HEK293 (cell line): ENCODE data around the gene ACSBG1.

ENCODE experiments used
- IKZF3 ChIP-seq: fragments of 450-650 bp; IDR thresholded peaks from 2 replicates; pipeline ENCODE4 v1.5.0; 2018; ENCODE audit warnings: missing biosample characterization, mild to moderate bottlenecking, missing genetic modification characterization, moderate library complexity
- OVOL3 ChIP-seq: fragments of 450-650 bp; formaldehyde crosslinking; IDR thresholded peaks from 2 replicates; pipeline ENCODE4 v1.5.1; 2016; ENCODE audit warnings: missing biosample characterization, missing genetic modification characterization
- TRIM28 ChIP-seq: IDR thresholded peaks from 2 replicates; pipeline ENCODE4 v1.6.1; 2011; ENCODE audit warnings: low read length, control low read depth, borderline replicate concordance
- ZBTB8A ChIP-seq: fragments of 450-650 bp; formaldehyde crosslinking; IDR thresholded peaks from 2 replicates; pipeline ENCODE4 v1.5.1; 2016; ENCODE audit warnings: missing biosample characterization, missing genetic modification characterization
- ZNF112 ChIP-seq: fragments of 450-650 bp; formaldehyde crosslinking; IDR thresholded peaks from 2 replicates; pipeline ENCODE4 v1.5.0; 2017; ENCODE audit warnings: missing biosample characterization, missing genetic modification characterization
- ZNF266 ChIP-seq: fragments of 450-650 bp; formaldehyde crosslinking; IDR thresholded peaks from 2 replicates; pipeline ENCODE4 v1.5.1; 2016; ENCODE audit warnings: missing biosample characterization, missing genetic modification characterization, low read depth
- ZNF394 ChIP-seq: fragments of 450-650 bp; formaldehyde crosslinking; IDR thresholded peaks from 2 replicates; pipeline ENCODE4 v1.5.1; 2016; ENCODE audit warnings: missing biosample characterization, missing genetic modification characterization, mild to moderate bottlenecking, moderate library complexity, borderline replicate concordance
- ZNF426 ChIP-seq: fragments of 450-650 bp; formaldehyde crosslinking; IDR thresholded peaks from 2 replicates; pipeline ENCODE4 v1.5.1; 2017; ENCODE audit warnings: missing biosample characterization, missing genetic modification characterization, mild to moderate bottlenecking, inconsistent platforms, moderate library complexity
- ZNF555 ChIP-seq: fragments of 450-650 bp; formaldehyde crosslinking; conservative IDR thresholded peaks from 2 replicates; pipeline ENCODE4 v1.5.1; 2017; ENCODE audit warnings: missing biosample characterization, mild to moderate bottlenecking, missing genetic modification characterization, inconsistent platforms
- ZNF560 ChIP-seq: fragments of 450-650 bp; formaldehyde crosslinking; IDR thresholded peaks from 2 replicates; pipeline ENCODE4 v1.5.1; 2017; ENCODE audit warnings: missing biosample characterization, missing genetic modification characterization, borderline replicate concordance
- ZNF623 ChIP-seq: fragments of 450-650 bp; formaldehyde crosslinking; IDR thresholded peaks from 2 replicates; pipeline ENCODE4 v1.5.1; 2016; ENCODE audit warnings: missing biosample characterization, missing genetic modification characterization
- TF ChIP-seq, protein P1 (sequence below): fragments of 450-650 bp; formaldehyde crosslinking; conservative IDR thresholded peaks from 2 replicates; pipeline ENCODE4 v1.5.1; 2016; ENCODE audit warnings: low read depth, missing biosample characterization, missing genetic modification characterization
- TF ChIP-seq, protein P2 (sequence below): fragments of 450-650 bp; formaldehyde crosslinking; IDR thresholded peaks from 2 replicates; pipeline ENCODE4 v1.5.1; 2016; ENCODE audit warnings: missing biosample characterization, missing genetic modification characterization
- TF ChIP-seq, protein P3 (sequence below): fragments of 450-650 bp; formaldehyde crosslinking; IDR thresholded peaks from 2 replicates; pipeline ENCODE4 v1.5.1; 2017; ENCODE audit warnings: missing biosample characterization, missing genetic modification characterization
- TF ChIP-seq, protein P4 (sequence below): fragments of 450-650 bp; formaldehyde crosslinking; IDR thresholded peaks from 2 replicates; pipeline ENCODE4 v1.5.1; 2016; ENCODE audit warnings: missing biosample characterization, missing genetic modification characterization, borderline replicate concordance

ACSBG1 gene

DNA sequence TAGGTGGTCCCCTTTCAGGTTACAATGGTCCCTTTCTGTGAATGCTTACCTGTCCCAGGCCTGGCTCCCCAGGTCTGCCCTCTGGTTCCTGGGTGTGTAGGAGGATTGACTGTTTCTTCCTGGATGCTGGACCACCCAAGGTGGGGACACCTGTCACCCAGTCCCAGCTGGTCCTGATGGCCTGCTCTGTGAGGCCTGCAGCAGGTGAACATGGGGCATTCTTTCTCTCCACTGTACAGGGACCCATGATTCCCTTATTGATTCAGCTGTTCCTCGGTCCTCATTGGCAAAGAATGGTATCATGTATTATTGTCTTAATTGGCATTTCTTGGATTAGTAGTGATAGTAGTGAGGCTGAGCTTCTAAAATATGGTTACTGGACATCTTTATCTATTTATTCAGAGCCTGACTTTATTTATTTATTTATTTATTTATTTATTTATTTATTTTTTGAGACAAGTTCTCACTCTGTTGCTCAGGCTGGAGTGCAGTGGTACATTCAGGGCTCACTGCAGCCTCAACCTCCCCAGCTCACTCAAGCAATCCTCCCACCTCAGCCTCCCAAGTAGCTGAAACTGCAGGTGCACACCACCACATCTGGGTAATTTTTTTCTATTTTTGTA is 21.2 kb upstream of the ACSBG1 start (continued):
- TF ChIP-seq, protein P1, sequence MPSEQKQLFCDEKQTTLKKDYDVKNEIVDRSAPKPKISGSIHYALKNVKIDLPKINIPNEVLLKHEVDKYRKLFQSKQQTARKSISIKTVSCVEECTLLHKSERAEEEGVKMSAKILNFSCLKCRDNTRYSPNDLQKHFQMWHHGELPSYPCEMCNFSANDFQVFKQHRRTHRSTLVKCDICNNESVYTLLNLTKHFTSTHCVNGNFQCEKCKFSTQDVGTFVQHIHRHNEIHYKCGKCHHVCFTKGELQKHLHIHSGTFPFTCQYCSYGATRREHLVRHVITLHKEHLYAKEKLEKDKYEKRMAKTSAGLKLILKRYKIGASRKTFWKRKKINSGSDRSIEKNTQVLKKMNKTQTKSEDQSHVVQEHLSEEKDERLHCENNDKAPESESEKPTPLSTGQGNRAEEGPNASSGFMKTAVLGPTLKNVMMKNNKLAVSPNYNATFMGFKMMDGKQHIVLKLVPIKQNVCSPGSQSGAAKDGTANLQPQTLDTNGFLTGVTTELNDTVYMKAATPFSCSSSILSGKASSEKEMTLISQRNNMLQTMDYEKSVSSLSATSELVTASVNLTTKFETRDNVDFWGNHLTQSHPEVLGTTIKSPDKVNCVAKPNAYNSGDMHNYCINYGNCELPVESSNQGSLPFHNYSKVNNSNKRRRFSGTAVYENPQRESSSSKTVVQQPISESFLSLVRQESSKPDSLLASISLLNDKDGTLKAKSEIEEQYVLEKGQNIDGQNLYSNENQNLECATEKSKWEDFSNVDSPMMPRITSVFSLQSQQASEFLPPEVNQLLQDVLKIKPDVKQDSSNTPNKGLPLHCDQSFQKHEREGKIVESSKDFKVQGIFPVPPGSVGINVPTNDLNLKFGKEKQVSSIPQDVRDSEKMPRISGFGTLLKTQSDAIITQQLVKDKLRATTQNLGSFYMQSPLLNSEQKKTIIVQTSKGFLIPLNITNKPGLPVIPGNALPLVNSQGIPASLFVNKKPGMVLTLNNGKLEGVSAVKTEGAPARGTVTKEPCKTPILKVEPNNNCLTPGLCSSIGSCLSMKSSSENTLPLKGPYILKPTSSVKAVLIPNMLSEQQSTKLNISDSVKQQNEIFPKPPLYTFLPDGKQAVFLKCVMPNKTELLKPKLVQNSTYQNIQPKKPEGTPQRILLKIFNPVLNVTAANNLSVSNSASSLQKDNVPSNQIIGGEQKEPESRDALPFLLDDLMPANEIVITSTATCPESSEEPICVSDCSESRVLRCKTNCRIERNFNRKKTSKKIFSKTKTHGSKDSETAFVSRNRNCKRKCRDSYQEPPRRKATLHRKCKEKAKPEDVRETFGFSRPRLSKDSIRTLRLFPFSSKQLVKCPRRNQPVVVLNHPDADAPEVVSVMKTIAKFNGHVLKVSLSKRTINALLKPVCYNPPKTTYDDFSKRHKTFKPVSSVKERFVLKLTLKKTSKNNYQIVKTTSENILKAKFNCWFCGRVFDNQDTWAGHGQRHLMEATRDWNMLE (tag by site-specific recombination): peak; percentile 63; the same call in 1 of the 2 replicates
- TF ChIP-seq ZNF112 (tag by site-specific recombination) (no peak), OVOL3 (tag by site-specific recombination) (no peak), ZNF266 (tag by site-specific recombination) (0 out of 2 replicates have a peak, but pooled peaks have one; percentile 23), ZNF555 (peak; percentile 39), ZNF426 (tag by site-specific recombination) (peak; percentile 45), IKZF3 (tag by site-specific recombination) (no peak), ZNF560 (tag by site-specific recombination) (0 out of 2 replicates have a peak, but pooled peaks have one; percentile 24), ZNF623 (peak; percentile 51), TRIM28 (no peak), ZNF394 (peak; percentile 74; the same call in 1 of the 2 replicates), ZBTB8A (peak; percentile 32; the same call in 1 of the 2 replicates)
- TF ChIP-seq, protein P2, sequence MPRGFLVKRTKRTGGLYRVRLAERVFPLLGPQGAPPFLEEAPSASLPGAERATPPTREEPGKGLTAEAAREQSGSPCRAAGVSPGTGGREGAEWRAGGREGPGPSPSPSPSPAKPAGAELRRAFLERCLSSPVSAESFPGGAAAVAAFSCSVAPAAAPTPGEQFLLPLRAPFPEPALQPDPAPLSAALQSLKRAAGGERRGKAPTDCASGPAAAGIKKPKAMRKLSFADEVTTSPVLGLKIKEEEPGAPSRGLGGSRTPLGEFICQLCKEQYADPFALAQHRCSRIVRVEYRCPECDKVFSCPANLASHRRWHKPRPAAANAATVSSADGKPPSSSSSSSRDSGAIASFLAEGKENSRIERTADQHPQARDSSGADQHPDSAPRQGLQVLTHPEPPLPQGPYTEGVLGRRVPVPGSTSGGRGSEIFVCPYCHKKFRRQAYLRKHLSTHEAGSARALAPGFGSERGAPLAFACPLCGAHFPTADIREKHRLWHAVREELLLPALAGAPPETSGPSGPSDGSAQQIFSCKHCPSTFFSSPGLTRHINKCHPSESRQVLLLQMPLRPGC (tag by site-specific recombination): no peak
- TF ChIP-seq, protein P3, sequence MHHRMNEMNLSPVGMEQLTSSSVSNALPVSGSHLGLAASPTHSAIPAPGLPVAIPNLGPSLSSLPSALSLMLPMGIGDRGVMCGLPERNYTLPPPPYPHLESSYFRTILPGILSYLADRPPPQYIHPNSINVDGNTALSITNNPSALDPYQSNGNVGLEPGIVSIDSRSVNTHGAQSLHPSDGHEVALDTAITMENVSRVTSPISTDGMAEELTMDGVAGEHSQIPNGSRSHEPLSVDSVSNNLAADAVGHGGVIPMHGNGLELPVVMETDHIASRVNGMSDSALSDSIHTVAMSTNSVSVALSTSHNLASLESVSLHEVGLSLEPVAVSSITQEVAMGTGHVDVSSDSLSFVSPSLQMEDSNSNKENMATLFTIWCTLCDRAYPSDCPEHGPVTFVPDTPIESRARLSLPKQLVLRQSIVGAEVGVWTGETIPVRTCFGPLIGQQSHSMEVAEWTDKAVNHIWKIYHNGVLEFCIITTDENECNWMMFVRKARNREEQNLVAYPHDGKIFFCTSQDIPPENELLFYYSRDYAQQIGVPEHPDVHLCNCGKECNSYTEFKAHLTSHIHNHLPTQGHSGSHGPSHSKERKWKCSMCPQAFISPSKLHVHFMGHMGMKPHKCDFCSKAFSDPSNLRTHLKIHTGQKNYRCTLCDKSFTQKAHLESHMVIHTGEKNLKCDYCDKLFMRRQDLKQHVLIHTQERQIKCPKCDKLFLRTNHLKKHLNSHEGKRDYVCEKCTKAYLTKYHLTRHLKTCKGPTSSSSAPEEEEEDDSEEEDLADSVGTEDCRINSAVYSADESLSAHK (tag by site-specific recombination): no peak
- TF ChIP-seq, protein P4, sequence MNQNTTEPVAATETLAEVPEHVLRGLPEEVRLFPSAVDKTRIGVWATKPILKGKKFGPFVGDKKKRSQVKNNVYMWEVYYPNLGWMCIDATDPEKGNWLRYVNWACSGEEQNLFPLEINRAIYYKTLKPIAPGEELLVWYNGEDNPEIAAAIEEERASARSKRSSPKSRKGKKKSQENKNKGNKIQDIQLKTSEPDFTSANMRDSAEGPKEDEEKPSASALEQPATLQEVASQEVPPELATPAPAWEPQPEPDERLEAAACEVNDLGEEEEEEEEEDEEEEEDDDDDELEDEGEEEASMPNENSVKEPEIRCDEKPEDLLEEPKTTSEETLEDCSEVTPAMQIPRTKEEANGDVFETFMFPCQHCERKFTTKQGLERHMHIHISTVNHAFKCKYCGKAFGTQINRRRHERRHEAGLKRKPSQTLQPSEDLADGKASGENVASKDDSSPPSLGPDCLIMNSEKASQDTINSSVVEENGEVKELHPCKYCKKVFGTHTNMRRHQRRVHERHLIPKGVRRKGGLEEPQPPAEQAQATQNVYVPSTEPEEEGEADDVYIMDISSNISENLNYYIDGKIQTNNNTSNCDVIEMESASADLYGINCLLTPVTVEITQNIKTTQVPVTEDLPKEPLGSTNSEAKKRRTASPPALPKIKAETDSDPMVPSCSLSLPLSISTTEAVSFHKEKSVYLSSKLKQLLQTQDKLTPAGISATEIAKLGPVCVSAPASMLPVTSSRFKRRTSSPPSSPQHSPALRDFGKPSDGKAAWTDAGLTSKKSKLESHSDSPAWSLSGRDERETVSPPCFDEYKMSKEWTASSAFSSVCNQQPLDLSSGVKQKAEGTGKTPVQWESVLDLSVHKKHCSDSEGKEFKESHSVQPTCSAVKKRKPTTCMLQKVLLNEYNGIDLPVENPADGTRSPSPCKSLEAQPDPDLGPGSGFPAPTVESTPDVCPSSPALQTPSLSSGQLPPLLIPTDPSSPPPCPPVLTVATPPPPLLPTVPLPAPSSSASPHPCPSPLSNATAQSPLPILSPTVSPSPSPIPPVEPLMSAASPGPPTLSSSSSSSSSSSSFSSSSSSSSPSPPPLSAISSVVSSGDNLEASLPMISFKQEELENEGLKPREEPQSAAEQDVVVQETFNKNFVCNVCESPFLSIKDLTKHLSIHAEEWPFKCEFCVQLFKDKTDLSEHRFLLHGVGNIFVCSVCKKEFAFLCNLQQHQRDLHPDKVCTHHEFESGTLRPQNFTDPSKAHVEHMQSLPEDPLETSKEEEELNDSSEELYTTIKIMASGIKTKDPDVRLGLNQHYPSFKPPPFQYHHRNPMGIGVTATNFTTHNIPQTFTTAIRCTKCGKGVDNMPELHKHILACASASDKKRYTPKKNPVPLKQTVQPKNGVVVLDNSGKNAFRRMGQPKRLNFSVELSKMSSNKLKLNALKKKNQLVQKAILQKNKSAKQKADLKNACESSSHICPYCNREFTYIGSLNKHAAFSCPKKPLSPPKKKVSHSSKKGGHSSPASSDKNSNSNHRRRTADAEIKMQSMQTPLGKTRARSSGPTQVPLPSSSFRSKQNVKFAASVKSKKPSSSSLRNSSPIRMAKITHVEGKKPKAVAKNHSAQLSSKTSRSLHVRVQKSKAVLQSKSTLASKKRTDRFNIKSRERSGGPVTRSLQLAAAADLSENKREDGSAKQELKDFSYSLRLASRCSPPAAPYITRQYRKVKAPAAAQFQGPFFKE (tag by site-specific recombination): no peak
- TF ChIP-seq, all 188 proteins: peak for 11
